Thymus (tissue), 11 donors: ENCODE data around the gene URB1. TPM values are rescaled to one million over a fixed set of nuclear protein-coding genes. Genes with fewer than 3 reads are reported as not detected.

ENCODE experiments used
- DNase-seq, 9 donors: peaks; one replicate each; pipeline ENCODE4 v3.0.0-alpha.2; 2013; ENCODE audit warnings: low spot score in 9 of 9, low read depth in 6 of 9, missing footprints in 1 of 9
- H3K27ac ChIP-seq, 2 donors: one replicate each; pipeline ENCODE4 v1.5.1; 2013; ENCODE audit warnings: control low read depth in 1 of 2, low read depth in 1 of 2, low read length in 1 of 2, mild to moderate bottlenecking in 1 of 2, moderate library complexity in 1 of 2
- H3K27me3 ChIP-seq, 2 donors: one replicate each; pipeline ENCODE4 v1.5.1; 2013; ENCODE audit warnings: low read length in 1 of 2; ENCODE audit not compliant: control insufficient read depth in 2 of 2, insufficient read depth in 1 of 2
- H3K36me3 ChIP-seq, 2 donors: one replicate each; pipeline ENCODE4 v1.5.1; 2013; ENCODE audit warnings: low read length in 1 of 2, mild to moderate bottlenecking in 1 of 2, moderate library complexity in 1 of 2; ENCODE audit not compliant: control insufficient read depth in 2 of 2, insufficient read depth in 2 of 2
- H3K4me1 ChIP-seq, 2 donors: one replicate each; pipeline ENCODE4 v1.5.1; 2013; ENCODE audit warnings: low read length in 2 of 2; ENCODE audit not compliant: control insufficient read depth in 2 of 2, insufficient read depth in 2 of 2
- H3K4me3 ChIP-seq, 2 donors: one replicate each; pipeline ENCODE4 v1.5.1; 2013; ENCODE audit warnings: low read length in 2 of 2, control low read depth in 1 of 2, mild to moderate bottlenecking in 1 of 2
- H3K9me3 ChIP-seq, 2 donors: one replicate each; pipeline ENCODE4 v1.5.1; 2013; ENCODE audit warnings: low read length in 1 of 2, mild to moderate bottlenecking in 1 of 2; ENCODE audit not compliant: control insufficient read depth in 2 of 2, insufficient read depth in 1 of 2
- WGBS: extraction: QIAGEN DNeasy Blood & Tissue Kit; methylation state at CpG from one replicate; pipeline ENCODE4 v1.1.7; 2013; 5-methylcytosine and 5-hydroxymethylcytosine counted together
- polyA plus RNA-seq: library from polyadenylated mRNA; stranded (reverse); fragments of 200-250 nt; gene quantifications from one replicate; pipeline ENCODE4 v1.2.3, GENCODE V29; 2013
- total RNA-seq: library from RNA; stranded (reverse); fragments of 120-200 nt; gene quantifications from one replicate; pipeline ENCODE4 v1.2.4, GENCODE V29; 2013
- donor health status: healthy.

Gene URB1
- total and polyA plus RNA-seq, 2 donors: 4.2 to 4.7 TPM

DNA sequence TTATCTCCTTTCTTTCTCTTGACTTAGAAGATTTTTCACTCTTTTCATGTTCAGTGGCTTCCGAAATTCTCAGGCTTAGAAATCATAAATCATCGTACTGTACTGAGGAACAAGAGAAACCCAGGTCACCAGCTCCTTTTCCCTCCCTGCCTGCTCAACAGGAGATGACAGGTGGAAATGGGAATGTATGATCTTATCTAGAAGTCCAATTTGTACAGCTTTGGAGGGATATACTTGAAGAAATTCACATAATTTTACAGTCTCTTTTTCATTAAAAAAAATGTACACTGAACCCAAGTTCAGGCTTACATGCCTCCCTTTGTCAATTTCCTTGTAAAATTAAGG lies 31.4 kb upstream of the URB1 start:
- Histone ChIP-seq H3K36me3 (no peaks in the 10 kb centered on the region), H3K4me3 (no peak overlapping the region), H3K27me3 (peaks cover 0 to 2% of the 10 kb centered on the region in 2 donors), H3K27ac (no peak overlapping the region), H3K4me1 (no peaks in the 10 kb centered on the region), H3K9me3 (no peaks in the 10 kb centered on the region)
- DNase-seq: no peak
- WGBS: 92% methylated on average over 2 of the region's 2 CpGs

DNA sequence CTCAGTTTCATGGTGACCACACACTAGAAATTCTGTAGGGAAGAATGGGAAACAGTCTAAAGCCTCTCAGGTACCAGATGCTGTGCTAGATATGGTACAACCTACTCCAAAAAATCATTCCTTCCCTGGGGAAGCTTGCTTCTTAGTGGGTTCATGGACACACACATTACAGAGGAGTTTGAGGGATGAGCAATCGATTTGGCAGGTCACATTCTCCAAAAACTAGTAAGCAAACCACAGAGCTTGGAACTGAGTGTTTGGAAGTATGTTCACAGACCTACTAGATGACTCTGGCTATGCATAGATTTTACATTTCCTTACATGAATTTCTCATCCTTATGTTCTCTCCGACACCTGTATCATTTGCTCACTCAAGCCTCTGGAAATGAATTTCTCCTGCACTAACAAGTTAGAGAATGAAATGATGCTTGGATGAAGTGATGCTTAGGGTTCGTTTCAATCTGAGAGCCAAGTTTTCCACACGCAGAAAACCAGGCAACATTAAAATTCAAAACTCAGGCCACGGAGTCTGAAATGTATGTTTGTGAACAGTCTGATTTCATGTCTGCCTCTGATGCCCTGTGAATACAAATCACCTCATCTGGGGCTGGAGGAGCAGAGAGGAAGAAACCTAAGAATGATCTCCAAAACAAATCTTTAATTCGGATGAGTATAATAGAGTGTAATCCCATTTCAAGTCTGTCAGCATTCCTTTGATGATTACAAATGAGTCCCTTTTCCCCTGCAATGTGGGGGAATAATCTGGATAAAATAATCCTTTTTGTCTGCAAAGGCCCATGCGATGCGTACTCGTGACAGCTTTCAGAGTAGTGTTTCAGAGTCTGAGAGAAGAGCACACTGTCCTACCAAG lies 30.7 kb upstream of the URB1 start:
- no peaks in the 10 kb centered on the region for H3K36me3 ChIP-seq
- no peaks in the 10 kb centered on the region for H3K4me1 ChIP-seq
- 94% methylated on average over 9 of the region's 9 CpGs for WGBS
- H3K27me3 ChIP-seq: peaks cover 0 to 2% of the 10 kb centered on the region in 2 donors
- no peak for DNase-seq
- H3K27ac ChIP-seq: no peak overlapping the region
- no peak overlapping the region for H3K4me3 ChIP-seq
- no peaks in the 10 kb centered on the region for H3K9me3 ChIP-seq

DNA sequence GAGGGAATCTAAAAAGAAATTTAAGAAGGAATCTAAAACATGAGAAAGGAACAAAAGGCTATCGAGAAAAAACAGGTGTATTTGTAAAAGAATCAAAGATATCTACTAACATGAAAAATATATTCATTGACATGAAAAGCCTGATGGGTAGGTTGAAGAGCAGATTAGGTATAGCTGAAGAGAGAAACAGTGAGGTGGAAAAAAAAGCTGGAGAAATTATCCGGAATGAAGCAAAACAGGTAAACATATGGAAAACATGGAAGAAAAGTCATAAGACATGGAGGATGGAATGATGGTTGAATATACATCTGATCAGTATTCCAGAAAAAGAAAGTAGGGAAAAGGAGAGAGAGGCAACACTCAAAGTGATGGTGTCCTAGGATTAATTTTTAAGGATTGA lies 29.3 kb upstream of the URB1 start:
- Histone ChIP-seq H3K27me3 (peaks cover 0 to 2% of the 10 kb centered on the region in 2 donors), H3K4me3 (no peak overlapping the region), H3K9me3 (no peaks in the 10 kb centered on the region), H3K36me3 (no peaks in the 10 kb centered on the region), H3K4me1 (no peaks in the 10 kb centered on the region), H3K27ac (no peak overlapping the region)
- DNase-seq: no peak
- 96% methylated on average over 2 of the region's 2 CpGs for WGBS

DNA sequence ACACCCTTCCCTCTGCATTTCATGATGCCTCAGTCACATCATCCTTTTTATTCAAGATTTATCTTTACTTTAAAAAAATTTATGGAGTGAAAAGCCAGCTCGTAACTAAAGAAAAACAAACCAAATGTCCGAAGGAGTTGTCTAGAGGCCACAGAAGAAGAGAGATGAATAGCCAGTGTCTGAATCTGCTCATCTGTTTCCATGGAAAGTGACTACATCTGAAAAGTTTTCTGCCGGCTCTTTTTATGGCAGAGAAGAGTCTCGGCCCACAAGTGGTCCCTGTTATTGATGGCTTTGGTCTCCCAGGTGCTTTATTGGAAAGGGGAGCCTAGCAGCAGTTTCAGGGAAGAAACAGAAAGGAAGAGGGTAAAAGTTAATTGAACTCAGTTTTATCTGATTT lies 25.3 kb upstream of the URB1 start:
- H3K27ac ChIP-seq: no peak overlapping the region

DNA sequence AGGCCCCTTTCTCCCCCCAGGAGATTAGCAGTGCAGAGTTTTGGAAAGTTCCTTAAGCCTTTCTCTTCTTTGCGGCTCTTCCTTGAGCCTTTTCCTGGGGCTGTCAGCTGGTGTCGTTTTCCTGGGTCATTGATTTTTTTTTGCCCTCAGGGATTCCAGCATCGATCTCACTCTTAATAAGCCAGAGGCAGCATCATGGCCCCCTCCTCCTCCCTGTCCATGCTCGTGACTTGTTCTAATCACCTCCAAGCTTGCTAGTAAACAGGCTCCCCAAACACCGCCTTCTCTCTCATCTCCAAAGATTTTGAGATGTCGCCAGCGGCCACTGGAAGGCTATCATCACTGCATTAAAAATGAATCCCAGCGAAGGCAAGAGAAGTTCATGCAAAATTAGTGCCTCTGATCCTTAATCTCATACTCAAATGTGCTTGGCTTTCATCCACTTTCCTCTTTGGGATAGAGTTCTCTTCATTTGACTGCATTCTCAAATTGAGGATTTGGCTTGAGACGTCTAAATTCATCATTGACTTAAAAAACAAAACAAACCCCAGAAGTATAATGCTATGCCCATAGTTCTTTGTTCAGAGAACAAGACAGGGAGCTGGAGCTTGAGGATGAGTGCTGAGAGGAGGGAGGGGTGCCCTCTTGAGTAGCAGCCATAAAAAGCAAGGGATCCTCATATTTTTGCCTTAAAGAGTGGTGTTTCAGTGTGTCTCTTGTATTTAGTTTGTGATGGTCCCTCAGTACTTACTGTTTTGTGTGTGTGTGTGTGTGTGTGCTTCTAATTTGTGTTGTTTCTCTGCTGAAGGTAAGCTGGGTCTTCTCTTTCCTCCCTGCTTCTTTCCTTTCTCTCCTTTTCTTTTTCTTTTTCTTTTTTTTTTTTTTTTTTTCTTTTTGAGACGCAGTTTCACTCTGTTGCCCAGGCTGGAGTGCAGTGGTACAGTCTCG lies 22.9 kb upstream of the URB1 start:
- Histone ChIP-seq H3K9me3 (peaks cover 0 to 1% of the 10 kb centered on the region in 2 donors), H3K4me1 (peaks cover 3 to 7% of the 10 kb centered on the region in 2 donors), H3K27ac (no peak overlapping the region), H3K36me3 (no peaks in the 10 kb centered on the region), H3K4me3 (no peak overlapping the region), H3K27me3 (peaks cover 26 to 54% of the 10 kb centered on the region in 2 donors)
- WGBS: 93% methylated on average over 11 of the region's 11 CpGs
- DNase-seq: no peak

More for the DNA sequence above, 25.3 kb upstream of the URB1 start:
- H3K27me3 ChIP-seq: peaks cover 6 to 31% of the 10 kb centered on the region in 2 donors
- H3K4me3 ChIP-seq: no peak overlapping the region
- no peak for DNase-seq
- no peaks in the 10 kb centered on the region for H3K9me3 ChIP-seq
- no peaks in the 10 kb centered on the region for H3K36me3 ChIP-seq
- no peaks in the 10 kb centered on the region for H3K4me1 ChIP-seq
- WGBS: 95% methylated on average over 4 of the region's 4 CpGs

GRCh38 chr21:32414579-32415358 lies 22.0 kb upstream of the URB1 start:
- Histone ChIP-seq H3K4me1 (peaks cover 3 to 7% of the 10 kb centered on the region in 2 donors), H3K27me3 (peaks cover 28 to 63% of the 10 kb centered on the region in 2 donors), H3K36me3 (no peaks in the 10 kb centered on the region), H3K9me3 (peaks cover 0 to 1% of the 10 kb centered on the region in 2 donors), H3K4me3 (no peak overlapping the region), H3K27ac (no peak overlapping the region)
- no peak for DNase-seq
- WGBS: 82% methylated on average over 8 of the region's 8 CpGs

DNA sequence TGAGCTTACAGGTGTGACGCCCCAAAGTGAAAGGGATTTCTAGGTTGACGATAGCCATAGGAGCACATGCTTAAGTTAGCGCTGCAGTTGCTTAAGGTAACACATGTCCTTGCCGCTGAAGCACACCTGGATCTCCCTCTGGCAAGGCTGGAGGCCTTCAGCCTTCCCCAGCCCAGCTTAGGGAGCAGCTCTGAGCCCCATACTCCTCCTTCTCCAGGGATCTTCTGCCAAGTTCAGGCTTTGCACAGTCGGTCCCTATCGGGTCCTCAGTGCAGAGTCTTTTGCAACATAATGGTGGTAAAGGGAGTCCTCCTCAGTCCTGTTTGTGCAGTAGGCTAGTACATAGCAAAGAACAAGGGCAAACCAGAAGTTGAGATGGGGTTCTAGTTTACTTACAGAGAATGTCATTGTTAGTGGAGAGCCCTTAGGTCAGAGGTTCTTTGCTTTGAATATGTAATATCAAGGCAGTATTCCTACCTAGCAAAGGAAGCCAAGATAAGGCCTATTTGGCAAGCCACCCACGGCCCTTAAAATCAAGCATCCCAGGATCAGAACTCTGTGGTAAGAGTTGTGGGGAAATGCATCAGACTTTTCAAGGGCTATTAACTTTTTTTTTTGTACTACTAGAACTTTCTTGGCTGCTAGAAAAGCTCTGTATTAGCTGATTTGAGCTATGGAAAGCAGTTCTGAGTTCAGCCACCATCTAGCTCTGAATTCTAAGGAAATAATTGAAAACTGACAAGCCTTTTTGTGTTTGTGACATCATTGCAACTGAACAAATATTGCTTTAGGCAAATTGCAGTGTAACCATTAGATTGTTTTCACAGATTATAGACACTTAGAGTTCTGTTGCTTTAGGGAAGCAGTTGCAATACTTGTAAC lies 21.1 kb upstream of the URB1 start:
- no peaks in the 10 kb centered on the region for H3K36me3 ChIP-seq
- DNase-seq: no peak
- no peak overlapping the region for H3K27ac ChIP-seq
- H3K4me1 ChIP-seq: peaks cover 3 to 7% of the 10 kb centered on the region in 2 donors
- peaks cover 28 to 68% of the 10 kb centered on the region in 2 donors for H3K27me3 ChIP-seq
- peaks cover 0 to 1% of the 10 kb centered on the region in 2 donors for H3K9me3 ChIP-seq
- 91% methylated on average over 7 of the region's 7 CpGs for WGBS
- no peak overlapping the region for H3K4me3 ChIP-seq

DNA sequence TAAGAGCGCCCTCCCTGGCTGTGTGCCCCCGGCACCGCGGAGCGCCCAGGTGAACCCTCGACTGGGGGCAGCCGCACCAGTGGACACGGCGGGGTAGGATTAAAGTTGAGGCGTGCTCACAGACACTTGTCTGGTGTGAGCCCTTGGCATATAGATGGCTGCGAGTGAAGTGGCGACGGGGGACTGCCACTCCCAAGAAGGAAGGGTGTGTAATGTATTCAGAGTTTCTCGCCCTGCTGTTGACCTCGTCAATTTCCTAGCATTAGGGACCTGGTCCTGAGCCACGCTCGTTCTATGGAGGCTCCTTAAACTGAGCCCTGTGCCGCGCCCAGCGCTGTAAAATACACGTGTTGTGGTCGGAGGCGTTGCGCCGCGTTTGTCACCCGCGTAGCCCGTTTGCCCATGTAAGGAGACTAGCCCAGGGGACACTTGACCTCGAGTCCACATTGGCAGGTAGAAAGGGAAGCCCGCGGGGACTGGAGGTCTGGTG lies 20.2 kb upstream of the URB1 start:
- whole genome bisulfite sequencing: 28% methylated on average over 32 of the region's 32 CpGs
- peaks cover 0 to 1% of the 10 kb centered on the region in 2 donors for H3K9me3 ChIP-seq
- H3K4me1 ChIP-seq: peaks cover 3 to 7% of the 10 kb centered on the region in 2 donors
- H3K4me3 ChIP-seq: peak overlapping the region in 1 of 2 donors; percentile 49
- peaks cover 28 to 74% of the 10 kb centered on the region in 2 donors for H3K27me3 ChIP-seq
- H3K36me3 ChIP-seq: no peaks in the 10 kb centered on the region
- H3K27ac ChIP-seq: peak overlapping the region in 1 of 2 donors; percentile 58
- DNase-seq: no peak
